ENCODE results near the gene THSD4.
"Not testable (repeated sequence)": the region's sequence is repeated elsewhere in the genome, so short reads cannot be mapped to it uniquely, and the experiment has no call there.

THSD4 gene

DNA sequence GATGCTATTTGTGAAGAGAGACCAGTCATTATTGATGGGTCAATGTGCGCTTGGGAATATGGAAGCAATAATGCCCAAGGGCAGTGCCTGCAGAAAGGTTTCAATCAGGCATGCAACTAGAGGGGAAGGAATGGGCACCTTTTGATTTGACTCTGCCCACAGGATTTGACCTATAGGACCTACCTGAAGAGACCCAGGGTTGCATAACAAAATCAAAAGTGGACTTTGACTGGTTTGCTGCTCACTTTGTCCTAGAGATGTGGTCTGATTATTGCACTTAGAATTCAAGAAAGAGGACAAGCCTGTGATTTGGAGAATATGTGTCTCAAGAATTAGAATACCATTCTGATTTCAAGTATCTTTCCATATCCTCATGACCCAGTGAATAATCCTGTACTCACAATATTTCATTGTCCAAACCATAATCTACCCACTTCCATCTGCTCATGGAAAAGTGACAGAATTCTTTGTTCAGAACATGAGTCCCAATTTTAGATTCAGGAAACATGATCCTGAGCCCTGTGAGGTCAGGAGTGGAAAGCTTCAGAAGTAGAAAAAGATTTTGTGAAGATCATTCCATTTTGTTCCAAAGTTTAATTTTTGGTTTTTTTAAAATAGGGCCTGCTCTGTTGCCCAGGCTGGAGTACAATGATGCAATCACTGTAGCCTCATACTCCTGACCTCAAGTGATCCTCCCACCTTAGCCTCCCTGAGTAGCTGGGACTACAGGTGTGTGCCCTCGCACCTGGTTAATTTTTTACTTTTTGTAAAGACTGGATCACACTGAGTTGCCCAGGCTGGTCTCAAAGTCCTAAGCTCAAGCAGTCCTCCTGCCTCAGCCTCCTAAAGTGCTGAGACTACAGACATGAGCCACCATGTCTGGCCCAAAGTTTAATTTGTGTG is 543.8 kb downstream of the THSD4 start:
- Histone ChIP-seq H3K27ac (ENCODE audit: low read depth, low read length) (no peak overlapping the region), H3K36me3 (ENCODE audit: insufficient read depth, low read length) (no peaks in the 10 kb centered on the region), H3K9me3 (ENCODE audit: low read length) (no peaks in the 10 kb centered on the region), H3K9ac (ENCODE audit: low read length) (no peak overlapping the region), H3K27me3 (ENCODE audit: control insufficient read depth in 1 of 2, insufficient read depth in 2 of 2, low read length in 2 of 2) (no peaks in the 10 kb centered on the region), H3K4me1 (ENCODE audit: insufficient read depth, low read length) (no peaks in the 10 kb centered on the region), H3K4me3 (ENCODE audit: low read depth in 1 of 2, low read length in 2 of 2) (no peak overlapping the region)

DNA sequence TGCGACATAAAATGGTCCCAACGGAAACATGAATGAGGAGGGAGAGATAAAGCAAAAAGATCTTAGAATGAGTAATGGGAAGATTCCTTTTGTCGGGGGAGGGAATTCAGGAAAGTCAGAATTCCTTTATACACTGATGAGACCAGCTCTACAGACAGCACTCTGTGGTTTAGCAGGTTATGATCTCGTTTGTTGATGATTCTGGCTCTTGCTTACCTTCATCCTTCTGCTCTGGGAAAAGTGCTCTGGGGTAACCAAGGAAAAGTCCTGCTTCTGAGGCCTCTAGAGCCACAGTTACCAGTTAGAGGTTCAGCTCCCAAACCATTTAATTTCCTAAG is 544.4 kb downstream of the THSD4 start:
- Histone ChIP-seq H3K27me3 (ENCODE audit: control insufficient read depth in 1 of 2, insufficient read depth in 2 of 2, low read length in 2 of 2) (no peaks in the 10 kb centered on the region), H3K9me3 (ENCODE audit: low read length) (no peaks in the 10 kb centered on the region), H3K4me3 (ENCODE audit: low read depth in 1 of 2, low read length in 2 of 2) (no peak overlapping the region), H3K9ac (ENCODE audit: low read length) (no peak overlapping the region), H3K36me3 (ENCODE audit: insufficient read depth, low read length) (no peaks in the 10 kb centered on the region), H3K4me1 (ENCODE audit: insufficient read depth, low read length) (no peaks in the 10 kb centered on the region), H3K27ac (ENCODE audit: low read depth, low read length) (no peak overlapping the region)

DNA sequence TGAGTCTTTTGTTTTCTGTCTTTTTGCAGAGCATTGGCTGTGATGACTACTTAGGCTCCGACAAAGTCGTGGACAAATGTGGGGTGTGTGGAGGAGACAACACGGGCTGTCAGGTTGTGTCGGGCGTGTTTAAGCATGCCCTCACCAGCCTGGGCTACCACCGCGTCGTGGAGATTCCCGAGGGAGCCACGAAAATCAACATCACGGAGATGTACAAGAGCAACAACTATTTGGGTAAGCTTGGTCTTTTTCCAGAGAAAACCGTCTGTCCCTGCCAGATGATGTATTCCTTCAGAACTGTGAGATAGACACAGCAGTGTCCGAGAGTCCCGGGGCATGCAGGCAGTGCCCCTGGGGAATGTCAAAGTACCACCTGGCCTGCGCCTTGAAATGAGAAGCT is 545.2 kb downstream of the THSD4 start:
- H3K27ac ChIP-seq (ENCODE audit: low read depth, low read length), result no peak overlapping the region
- H3K9ac ChIP-seq (ENCODE audit: low read length), result no peak overlapping the region
- no peaks in the 10 kb centered on the region for H3K36me3 ChIP-seq (ENCODE audit: insufficient read depth, low read length)
- no peak overlapping the region for H3K4me3 ChIP-seq (ENCODE audit: low read depth in 1 of 2, low read length in 2 of 2)
- H3K9me3 ChIP-seq (ENCODE audit: low read length), result no peaks in the 10 kb centered on the region
- H3K4me1 ChIP-seq (ENCODE audit: insufficient read depth, low read length), result no peaks in the 10 kb centered on the region
- H3K27me3 ChIP-seq (ENCODE audit: control insufficient read depth in 1 of 2, insufficient read depth in 2 of 2, low read length in 2 of 2), result no peaks in the 10 kb centered on the region

DNA sequence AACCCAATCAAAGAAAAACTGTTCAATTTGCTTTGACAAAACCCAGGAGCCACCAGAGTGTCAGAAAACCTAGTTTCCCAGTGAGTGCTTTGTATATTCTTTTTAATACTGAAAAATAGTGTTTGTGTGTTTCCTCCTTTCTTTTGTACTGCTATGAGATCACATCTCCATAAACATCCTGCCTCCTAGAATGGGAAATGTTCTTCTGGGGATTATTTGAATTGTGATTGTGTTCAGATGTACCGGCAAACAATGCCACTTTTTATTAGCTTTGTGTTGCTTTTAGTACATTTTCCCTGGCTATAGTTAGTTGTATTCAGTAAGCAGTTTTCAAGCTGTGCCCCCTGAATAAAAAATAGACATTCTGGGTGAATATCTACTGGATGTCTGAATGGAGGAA is 547.0 kb downstream of the THSD4 start:
- Histone ChIP-seq H3K36me3 (ENCODE audit: insufficient read depth, low read length) (no peaks in the 10 kb centered on the region), H3K9me3 (ENCODE audit: low read length) (no peaks in the 10 kb centered on the region), H3K27ac (ENCODE audit: low read depth, low read length) (no peak overlapping the region), H3K4me3 (ENCODE audit: low read depth in 1 of 2, low read length in 2 of 2) (no peak overlapping the region), H3K9ac (ENCODE audit: low read length) (no peak overlapping the region), H3K27me3 (ENCODE audit: control insufficient read depth in 1 of 2, insufficient read depth in 2 of 2, low read length in 2 of 2) (no peaks in the 10 kb centered on the region), H3K4me1 (ENCODE audit: insufficient read depth, low read length) (peaks cover 4% of the 10 kb centered on the region)

DNA sequence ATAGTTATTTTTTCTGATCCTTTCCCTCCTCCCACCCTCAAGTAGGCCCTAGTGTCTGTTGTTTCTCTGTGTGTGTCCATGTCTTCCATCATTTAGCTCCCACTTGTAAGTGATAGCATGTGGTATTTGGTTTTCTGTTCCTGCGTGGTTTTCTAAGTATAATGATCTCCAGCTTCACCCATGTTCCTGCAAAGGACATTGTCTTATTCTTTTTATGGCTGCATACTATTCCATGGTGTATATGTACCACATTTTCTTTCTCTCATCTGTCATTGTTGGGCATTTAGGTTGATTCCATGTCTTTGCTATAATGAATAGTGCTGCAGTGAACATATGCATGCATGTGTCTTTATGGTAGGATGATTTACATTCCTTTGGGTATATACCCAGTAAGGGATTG is 549.4 kb downstream of the THSD4 start:
- Histone ChIP-seq H3K9ac (ENCODE audit: low read length) (no peak overlapping the region), H3K4me3 (ENCODE audit: low read depth in 1 of 2, low read length in 2 of 2) (no peak overlapping the region), H3K27ac (ENCODE audit: low read depth, low read length) (no peak overlapping the region), H3K9me3 (ENCODE audit: low read length) (no peaks in the 10 kb centered on the region), H3K36me3 (ENCODE audit: insufficient read depth, low read length) (no peaks in the 10 kb centered on the region), H3K4me1 (ENCODE audit: insufficient read depth, low read length) (peaks cover 11% of the 10 kb centered on the region), H3K27me3 (ENCODE audit: control insufficient read depth in 1 of 2, insufficient read depth in 2 of 2, low read length in 2 of 2) (no peaks in the 10 kb centered on the region)

DNA sequence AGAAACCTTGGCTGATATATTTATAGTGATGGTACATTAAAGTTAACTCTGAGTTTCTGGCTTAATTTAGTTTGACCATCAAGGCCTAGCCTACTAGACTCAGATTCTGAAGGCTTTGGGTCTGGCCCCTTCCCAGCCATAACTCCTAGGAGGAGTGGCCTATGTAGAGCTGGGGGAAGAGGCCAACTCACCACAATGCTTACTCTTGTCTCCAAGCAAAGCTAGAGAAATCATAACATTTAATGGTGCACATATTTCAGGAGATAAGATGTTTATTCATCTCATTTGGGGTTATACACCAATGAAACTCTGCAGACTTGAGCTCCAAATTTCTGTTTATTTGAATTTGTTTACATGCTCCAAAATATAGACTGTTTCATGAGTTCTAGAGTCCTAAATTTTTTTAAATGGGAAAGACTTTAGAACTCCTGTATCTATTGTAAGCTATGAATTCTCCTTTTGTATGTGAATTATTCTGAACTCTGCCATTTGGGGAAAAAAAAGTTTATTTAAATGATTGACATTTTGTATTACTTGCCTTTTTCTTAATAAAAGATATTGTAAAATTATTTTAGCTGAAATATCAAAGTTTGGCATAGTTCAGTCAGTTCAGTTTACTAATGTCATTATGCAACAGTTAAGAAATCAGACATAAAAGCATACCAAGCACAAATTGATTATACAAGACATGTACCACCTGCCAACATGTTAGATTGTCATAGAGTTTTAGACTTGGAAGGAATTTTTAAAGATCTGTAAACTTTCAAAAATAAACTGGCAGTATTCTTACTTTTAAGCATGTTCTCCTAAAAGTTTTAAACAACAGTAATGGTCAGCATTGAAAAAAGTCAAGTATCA is 551.7 kb downstream of the THSD4 start:
- Histone ChIP-seq H3K36me3 (ENCODE audit: insufficient read depth, low read length) (no peaks in the 10 kb centered on the region), H3K9ac (ENCODE audit: low read length) (no peak overlapping the region), H3K4me1 (ENCODE audit: insufficient read depth, low read length) (peaks cover 12% of the 10 kb centered on the region), H3K9me3 (ENCODE audit: low read length) (no peaks in the 10 kb centered on the region), H3K4me3 (ENCODE audit: low read depth in 1 of 2, low read length in 2 of 2) (no peak overlapping the region), H3K27me3 (ENCODE audit: control insufficient read depth in 1 of 2, insufficient read depth in 2 of 2, low read length in 2 of 2) (no peaks in the 10 kb centered on the region), H3K27ac (ENCODE audit: low read depth, low read length) (no peak overlapping the region)

DNA sequence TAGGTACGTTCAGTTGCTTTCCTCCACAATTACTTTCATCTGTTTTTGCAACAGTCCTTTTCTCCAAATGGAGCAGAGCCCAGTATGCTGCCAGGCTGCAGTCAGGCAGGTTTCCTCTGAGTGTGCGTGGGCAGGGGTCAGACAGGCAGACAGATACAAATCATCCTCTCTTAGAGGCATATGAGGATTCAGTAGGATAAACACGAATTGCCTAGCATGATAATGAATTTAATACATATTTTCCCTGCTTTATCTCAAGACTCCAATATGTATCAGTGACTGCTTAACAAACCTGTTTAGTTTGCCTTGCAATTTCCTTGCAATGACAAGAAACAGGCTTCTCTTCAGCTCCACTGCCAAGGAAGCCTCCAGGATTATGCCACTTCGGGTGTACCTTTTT is 554.4 kb downstream of the THSD4 start:
- Histone ChIP-seq H3K9me3 (ENCODE audit: low read length) (no peaks in the 10 kb centered on the region), H3K4me1 (ENCODE audit: insufficient read depth, low read length) (peaks cover 16% of the 10 kb centered on the region), H3K4me3 (ENCODE audit: low read depth in 1 of 2, low read length in 2 of 2) (no peak overlapping the region), H3K27ac (ENCODE audit: low read depth, low read length) (no peak overlapping the region), H3K36me3 (ENCODE audit: insufficient read depth, low read length) (no peaks in the 10 kb centered on the region), H3K27me3 (ENCODE audit: control insufficient read depth in 1 of 2, insufficient read depth in 2 of 2, low read length in 2 of 2) (no peaks in the 10 kb centered on the region), H3K9ac (ENCODE audit: low read length) (no peak overlapping the region)

DNA sequence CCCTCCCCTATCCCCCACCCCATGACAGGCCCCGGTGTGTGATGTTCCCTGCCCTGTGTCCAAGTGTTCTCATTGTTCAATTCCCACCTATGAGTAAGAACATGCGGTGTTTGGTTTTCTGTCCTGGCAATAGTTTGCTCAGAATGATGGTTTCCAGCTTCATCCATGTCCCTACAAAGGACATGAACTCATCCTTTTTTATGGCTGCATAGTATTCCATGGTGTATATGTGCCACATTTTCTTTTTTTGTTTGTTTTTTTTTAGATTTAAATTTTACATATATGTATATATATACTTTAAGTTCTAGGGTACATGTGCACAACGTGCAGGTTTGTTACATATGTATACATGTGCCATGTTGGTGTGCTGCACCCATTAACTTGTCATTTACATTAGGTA is 555.0 kb downstream of the THSD4 start:
- H3K4me3 ChIP-seq (ENCODE audit: low read depth in 1 of 2, low read length in 2 of 2); H3K9ac ChIP-seq (ENCODE audit: low read length); H3K9me3 ChIP-seq (ENCODE audit: low read length); H3K27me3 ChIP-seq (ENCODE audit: control insufficient read depth in 1 of 2, insufficient read depth in 2 of 2, low read length in 2 of 2); H3K27ac ChIP-seq (ENCODE audit: low read depth, low read length); H3K36me3 ChIP-seq (ENCODE audit: insufficient read depth, low read length): not testable (repeated sequence)
- H3K4me1 ChIP-seq (ENCODE audit: insufficient read depth, low read length), result peaks cover 20% of the 10 kb centered on the region

DNA sequence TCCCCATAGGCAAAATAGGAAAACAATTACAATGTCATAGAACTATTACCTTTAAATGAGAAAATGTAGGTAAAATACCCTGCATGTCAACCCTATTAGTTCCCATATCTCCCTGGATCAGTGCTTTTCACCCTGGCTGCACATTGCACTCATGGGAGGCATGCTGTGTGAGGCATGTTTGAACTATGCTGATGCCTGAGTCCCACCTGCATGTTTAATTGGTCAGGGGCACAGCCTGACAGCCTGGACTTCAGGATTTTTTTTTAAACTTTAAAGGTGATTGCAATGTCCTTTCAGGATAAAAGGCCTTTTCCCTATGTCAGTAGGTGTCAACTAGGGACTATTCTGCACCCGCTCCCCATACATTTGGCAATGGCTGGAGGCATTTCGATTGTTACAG is 559.1 kb downstream of the THSD4 start:
- Histone ChIP-seq H3K36me3 (ENCODE audit: insufficient read depth, low read length) (no peaks in the 10 kb centered on the region), H3K27ac (ENCODE audit: low read depth, low read length) (no peak overlapping the region), H3K9ac (ENCODE audit: low read length) (no peak overlapping the region), H3K27me3 (ENCODE audit: control insufficient read depth in 1 of 2, insufficient read depth in 2 of 2, low read length in 2 of 2) (no peaks in the 10 kb centered on the region), H3K4me1 (ENCODE audit: insufficient read depth, low read length) (peaks cover 43% of the 10 kb centered on the region), H3K4me3 (ENCODE audit: low read depth in 1 of 2, low read length in 2 of 2) (no peak overlapping the region), H3K9me3 (ENCODE audit: low read length) (no peaks in the 10 kb centered on the region)

DNA sequence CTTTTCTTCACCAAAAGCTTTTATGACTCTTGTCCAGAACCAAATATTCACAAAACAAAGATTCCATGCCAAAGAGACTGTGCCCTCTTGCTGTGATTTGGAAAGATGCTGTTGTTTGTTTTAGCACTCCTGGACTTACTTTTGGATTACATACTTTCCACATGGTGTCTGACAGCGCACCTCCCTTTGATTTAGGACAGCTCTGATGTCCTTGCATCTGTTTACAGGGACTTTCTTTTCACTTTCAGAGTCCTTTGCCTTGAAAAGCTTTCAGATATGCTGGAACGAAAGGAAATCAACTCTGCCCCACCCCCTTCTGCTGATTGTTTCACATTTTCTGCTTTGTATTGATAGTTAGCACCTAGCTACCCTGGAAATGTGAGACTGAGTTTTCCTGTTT is 562.1 kb downstream of the THSD4 start:
- no peaks in the 10 kb centered on the region for H3K36me3 ChIP-seq (ENCODE audit: insufficient read depth, low read length)
- H3K9ac ChIP-seq (ENCODE audit: low read length), result no peak overlapping the region
- H3K9me3 ChIP-seq (ENCODE audit: low read length), result no peaks in the 10 kb centered on the region
- peak overlapping the region in 1 of 2 donors; percentile 15 for H3K4me3 ChIP-seq (ENCODE audit: low read depth in 1 of 2, low read length in 2 of 2)
- H3K27me3 ChIP-seq (ENCODE audit: control insufficient read depth in 1 of 2, insufficient read depth in 2 of 2, low read length in 2 of 2), result no peaks in the 10 kb centered on the region
- H3K4me1 ChIP-seq (ENCODE audit: insufficient read depth, low read length), result peaks cover 39% of the 10 kb centered on the region
- peak overlapping the region; percentile 16 for H3K27ac ChIP-seq (ENCODE audit: low read depth, low read length)

DNA sequence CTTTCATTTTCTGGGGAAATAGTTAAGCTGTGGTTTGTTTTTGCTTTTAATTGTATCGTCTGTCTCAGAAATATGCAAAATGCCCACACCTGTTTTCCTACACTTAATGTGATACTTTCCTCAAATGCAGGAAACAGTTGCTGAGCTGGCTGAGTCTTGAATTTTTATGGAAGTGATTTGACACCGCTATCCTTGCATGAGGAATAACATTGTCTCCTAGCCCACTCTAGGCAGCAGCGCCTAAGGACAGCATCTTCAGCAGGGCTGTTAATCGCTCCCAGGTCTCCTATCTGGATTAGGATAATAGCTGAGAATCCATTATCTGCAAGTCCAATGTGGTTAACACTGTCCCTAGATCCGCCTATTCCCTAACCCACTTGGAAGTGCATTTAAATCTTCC is 562.5 kb downstream of the THSD4 start:
- Histone ChIP-seq H3K27me3 (ENCODE audit: control insufficient read depth in 1 of 2, insufficient read depth in 2 of 2, low read length in 2 of 2) (no peaks in the 10 kb centered on the region), H3K4me3 (ENCODE audit: low read depth in 1 of 2, low read length in 2 of 2) (no peak overlapping the region), H3K27ac (ENCODE audit: low read depth, low read length) (no peak overlapping the region), H3K9ac (ENCODE audit: low read length) (no peak overlapping the region), H3K9me3 (ENCODE audit: low read length) (no peaks in the 10 kb centered on the region), H3K36me3 (ENCODE audit: insufficient read depth, low read length) (no peaks in the 10 kb centered on the region), H3K4me1 (ENCODE audit: insufficient read depth, low read length) (peaks cover 39% of the 10 kb centered on the region)

Data from muscle layer of colon (tissue), 2 donors.